HS-27A (cell line): ENCODE measurements around the gene GPX8.

ENCODE experiments used
- DNase-seq: peaks from one replicate; pipeline ENCODE4 v3.0.0-alpha.2; 2012; ENCODE audit warnings: low read depth, missing footprints

Gene GPX8

GRCh38 chr5:55172937-55173686 lies 13.1 kb downstream of the GPX8 start, which contains the start of gene CDC20B:
TSS of gene CDC20B (minus strand) at chr5:55173177. CDS start at chr5:55173000, 177 bp downstream.
- peak; percentile 31 for DNase-seq

GRCh38 chr5:55173687-55174230 lies 13.8 kb downstream of the GPX8 start:
- DNase-seq: no peak

- no peak for DNase-seq
Observed at GRCh38 chr5:55175781-55176175, 15.8 kb downstream of the GPX8 start.

GRCh38 chr5:55176176-55176818 lies 16.3 kb downstream of the GPX8 start:
- no peak for DNase-seq

- DNase-seq: no peak
Observed at GRCh38 chr5:55177078-55177477, 17.1 kb downstream of the GPX8 start.

GRCh38 chr5:55180016-55180415 lies 20.0 kb downstream of the GPX8 start:
- DNase-seq: no peak

GRCh38 chr5:55187370-55187769 lies 27.4 kb downstream of the GPX8 start:
- DNase-seq: no peak

GRCh38 chr5:55188656-55189540 lies 28.9 kb downstream of the GPX8 start:
- no peak for DNase-seq

- no peak for DNase-seq
Observed at GRCh38 chr5:55191165-55191564, 31.2 kb downstream of the GPX8 start.

- no peak for DNase-seq
Observed at GRCh38 chr5:55205001-55205400, 45.0 kb downstream of the GPX8 start.

- no peak for DNase-seq
Observed at GRCh38 chr5:55211184-55211874, 51.4 kb downstream of the GPX8 start.
